Measurements from ENCODE around the gene UNC79.

The UNC79 gene

DNA sequence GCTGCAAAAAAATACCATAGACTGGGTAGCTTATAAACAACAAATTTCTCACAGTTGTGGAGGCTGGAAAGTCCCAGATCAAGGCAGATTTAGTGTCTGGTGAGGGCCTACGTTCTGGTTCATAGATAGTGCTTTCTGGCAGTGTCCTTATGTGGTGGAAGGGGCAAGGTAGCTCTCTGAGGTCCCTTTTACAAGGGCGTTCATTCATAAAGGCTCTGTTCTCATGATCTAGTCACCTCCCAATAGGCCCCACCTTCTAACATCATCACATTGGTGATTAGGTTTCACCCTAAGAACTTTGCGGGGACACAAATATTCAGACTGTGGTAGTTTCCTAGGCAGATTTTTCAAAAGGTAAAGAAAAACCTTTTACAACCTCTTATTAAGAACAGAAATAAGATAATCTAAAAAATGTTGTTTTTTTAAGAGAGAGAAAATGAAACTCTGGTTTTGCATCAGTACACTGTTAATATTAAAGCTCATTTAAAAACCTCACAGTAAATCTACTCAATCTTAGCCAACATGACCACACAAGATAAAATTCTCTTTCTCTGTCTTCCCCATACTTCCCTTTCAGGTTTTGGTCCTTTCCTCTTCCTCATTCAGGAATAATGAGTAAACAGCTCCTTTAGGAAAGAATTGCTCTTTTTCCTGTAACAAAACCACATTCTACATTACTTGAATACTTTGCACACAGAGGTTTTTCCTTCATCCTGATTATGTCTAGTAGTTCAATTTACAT, 117.5 kb downstream of the UNC79 start:
- DNase-seq (ENCODE audit: low spot score), result no peak

DNA sequence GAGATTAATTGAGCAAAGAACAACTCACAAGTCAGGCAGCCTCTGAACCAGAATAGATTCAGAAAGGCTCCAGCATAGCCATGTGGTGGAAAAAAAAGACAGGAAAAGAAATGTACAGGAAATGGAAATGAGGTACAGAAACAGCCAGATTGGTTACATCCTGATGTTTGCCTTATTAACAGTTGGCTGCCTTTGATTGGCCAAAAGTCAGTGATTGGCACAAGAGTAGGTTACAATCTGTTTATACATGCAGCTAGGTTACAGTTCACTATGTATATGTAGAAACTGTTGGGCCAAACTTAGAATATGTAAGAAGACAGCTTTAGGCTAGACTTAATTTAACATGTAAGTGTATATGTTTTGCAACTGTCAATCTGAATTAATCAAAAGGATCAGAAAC, 118.9 kb downstream of the UNC79 start:
- no peak for DNase-seq (ENCODE audit: low spot score)

DNA sequence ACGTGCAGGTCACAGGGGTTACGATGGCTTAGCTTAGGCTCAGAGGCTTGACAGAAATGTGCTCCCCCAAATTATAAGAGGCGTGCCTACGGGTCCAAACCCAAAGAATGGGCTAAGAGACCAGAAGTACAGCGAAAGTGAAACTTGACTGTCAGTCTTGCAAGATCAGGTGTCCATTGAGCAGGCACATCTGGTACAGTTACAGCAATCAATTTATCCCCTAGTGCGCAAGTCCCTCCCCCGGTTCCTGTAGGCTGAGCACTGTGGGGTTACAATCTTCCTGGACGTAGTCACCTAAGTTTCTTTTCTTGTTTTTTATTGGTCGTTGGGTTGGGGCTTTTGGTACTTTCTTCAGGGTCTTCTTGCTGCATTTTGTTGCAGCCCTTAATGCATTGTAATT, 134.2 kb downstream of the UNC79 start:
- no peak for DNase-seq (ENCODE audit: low spot score)

DNA sequence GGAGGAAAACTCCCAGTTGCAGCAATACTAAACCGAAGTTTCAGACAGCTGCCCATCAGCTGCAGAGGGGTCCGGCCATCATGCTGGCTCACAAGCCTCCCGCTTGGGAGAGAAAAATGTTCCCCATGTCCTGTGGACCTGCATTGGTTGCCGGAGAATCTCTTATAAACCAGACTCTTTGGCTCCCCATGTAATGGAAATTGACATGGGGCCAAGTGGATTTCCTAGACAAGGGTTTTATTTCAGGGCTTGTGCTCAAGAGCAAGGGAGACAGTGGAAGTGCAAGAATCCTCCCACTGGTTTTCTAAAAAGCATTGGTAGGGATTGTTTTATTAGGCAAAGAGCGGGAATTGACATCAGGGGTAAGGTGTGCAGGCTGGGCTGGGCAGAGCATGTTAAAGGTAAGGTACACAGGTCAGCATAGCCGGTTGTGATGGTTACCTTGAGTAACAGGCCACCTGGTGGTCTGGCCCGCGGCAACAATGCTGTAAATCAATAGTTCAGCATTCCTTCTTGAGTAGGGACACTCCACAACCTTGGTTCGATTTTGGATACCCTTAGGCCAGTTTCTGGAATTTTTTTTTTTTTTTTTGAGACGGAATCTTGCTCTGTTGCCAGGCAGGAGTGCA, 135.4 kb downstream of the UNC79 start:
- no peak for DNase-seq (ENCODE audit: low spot score)

DNA sequence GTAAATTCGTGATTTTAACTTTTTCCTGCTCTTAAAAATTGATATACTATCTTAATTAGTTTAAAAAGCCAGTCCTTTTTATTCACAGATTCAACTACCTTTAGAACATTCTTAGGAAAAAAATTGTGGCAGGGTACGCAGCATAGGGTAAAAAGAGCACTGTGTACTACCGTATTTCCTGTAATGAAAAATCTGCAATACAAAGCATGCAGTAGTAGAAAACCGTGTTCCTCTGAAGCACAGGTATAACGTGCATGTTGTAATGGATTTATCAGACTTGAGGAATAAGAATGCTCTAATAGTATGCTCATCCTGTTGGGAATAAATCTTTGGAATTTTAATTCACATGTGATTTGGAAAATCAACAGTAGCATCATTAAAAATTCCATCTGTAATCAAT, 140.5 kb downstream of the UNC79 start:
- no peak for DNase-seq (ENCODE audit: low spot score)

DNA sequence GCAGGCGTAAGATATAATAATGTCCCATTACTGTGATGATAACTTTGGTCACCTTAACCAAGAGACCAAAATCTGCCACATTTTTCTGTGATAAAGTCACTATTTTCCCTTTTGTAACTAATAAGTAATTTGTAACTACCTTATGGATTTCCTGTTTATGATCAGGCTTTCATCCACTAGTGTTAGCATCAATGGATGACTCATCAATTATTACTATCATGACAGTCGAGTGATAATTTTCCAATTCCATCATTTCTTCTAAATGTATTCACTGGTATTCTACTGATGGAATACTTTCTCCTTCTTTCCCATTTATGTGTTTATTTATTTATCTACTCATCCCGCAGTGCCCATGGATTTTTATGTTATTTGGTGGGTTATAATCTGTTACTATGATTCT, 148.4 kb downstream of the UNC79 start:
- no peak for DNase-seq (ENCODE audit: low spot score)

DNA sequence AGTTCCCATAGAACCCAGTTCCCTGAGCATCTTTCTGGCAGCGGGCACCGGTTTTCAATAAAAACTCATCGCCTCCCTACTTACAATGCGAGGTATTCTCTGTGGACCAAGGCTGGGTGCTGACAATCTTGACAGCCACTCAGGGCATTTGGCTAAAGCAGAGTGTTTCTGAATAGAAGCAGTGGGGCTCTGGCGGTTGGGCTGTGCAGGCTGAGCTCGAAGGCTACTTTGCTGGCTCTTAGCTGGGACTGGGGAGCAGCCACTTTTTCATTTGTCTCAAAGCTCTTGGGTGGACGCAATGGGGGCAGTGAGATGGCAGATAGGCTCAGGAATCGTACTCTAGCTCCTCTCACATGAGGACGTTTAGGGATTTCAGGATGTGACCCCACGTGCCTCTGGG, 151.8 kb downstream of the UNC79 start:
- no peak for DNase-seq (ENCODE audit: low spot score)

DNA sequence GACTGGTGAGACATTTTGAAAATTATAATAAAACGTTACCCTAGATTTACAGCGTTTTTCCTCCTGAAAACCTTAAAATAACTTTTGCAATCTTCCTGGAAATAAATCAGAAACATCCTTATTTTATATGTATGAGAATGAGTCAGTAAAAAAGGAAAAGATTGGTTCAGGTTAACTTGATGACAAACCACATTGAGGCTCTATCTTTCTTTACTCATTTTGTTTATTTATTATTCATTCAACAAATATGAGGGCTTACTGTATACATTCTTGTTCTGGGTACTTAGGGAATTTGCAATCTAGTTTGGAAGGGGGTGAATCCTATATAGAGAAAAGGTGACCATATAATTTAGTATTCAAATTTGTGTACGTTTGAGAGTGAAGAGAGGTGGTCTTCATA, 156.6 kb downstream of the UNC79 start:
- no peak for DNase-seq (ENCODE audit: low spot score)

DNA sequence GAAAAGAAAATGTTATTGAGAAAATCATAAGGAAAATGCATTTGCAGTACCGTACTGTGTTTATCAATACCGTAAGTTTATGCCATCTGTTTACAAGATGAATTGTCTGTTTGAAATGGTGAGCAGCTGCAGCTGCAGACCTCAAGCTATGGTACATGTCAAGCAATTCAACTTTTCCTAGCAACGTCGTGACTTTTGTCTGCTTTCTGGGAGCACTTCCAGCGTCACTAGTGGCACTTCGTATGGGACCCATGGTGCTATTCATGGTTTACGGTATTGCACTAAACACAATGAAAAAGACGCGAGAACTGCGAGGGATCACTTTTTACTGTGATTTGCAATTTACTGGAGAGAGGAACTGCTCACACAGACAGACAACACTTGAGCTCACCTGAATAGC, 160.8 kb downstream of the UNC79 start:
- no peak for DNase-seq (ENCODE audit: low spot score)

DNA sequence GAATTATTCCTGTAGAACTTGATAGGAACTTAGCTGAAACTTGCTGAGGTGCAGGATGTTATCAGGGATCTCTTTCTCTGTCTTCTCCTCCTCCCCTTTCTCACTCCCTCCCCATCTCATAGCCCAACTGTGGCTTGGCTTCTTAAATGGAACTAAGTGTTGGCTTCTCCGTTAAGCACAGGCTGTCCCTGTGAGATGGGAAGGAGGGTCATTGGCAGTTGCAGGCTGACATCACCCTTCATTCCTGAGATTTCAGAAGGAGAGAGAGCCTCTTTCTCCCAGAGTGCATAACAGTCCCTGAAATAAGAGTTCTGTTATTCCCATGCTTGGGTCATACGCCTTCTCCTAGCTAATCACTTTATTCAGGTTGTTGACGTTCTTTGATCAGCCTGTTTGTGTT, 162.0 kb downstream of the UNC79 start:
- no peak for DNase-seq (ENCODE audit: low spot score)

DNA sequence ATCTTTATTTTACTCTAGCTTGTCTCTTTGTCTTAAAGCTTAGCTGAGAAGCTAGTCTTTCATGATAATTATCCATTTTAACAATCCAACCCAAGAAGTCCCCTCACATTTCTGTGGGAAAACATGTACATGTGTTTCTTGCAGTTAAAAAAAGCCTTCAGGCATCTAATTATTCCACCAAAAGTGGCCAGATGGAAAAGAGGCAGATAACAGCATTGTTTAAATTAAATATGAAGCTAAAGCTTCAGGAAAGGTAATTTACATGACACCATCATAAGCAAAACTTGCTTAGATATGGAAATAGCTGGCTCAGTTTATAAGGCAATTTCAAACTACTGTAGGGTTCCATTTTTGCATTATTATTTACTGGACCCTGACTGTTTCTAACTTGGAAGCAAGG, 175.4 kb downstream of the UNC79 start:
- no peak for DNase-seq (ENCODE audit: low spot score)

DNA sequence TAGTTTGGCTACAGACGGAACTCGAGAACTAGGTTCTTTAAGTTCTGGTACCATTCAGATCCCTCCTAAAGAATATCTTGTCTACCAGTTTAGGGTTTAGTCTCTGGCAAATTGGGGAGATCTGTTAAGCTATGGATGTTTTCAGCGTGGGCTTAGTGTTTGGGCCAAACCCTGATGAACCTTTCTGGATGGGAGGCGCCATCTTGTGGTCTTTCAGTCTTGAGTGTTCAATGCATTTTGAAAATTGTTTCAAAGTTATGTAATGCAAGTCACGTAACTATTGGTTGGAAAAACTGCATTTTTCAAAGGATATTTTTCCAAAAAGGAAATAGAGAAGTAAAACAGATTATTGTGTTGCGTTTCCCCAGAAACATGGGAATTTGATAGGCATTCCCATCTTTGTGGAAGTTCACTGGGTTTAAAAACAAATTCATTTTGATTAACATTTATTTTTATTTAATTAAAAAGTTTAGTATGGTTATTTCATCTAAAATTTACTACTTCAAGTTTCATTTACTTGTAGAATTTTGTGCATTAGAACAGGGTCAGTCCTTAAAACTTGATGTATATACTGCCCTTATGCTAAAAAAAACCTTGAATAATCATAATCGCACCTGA, 188.5 kb downstream of the UNC79 start:
- peak; percentile 77 for DNase-seq (ENCODE audit: low spot score)

DNA sequence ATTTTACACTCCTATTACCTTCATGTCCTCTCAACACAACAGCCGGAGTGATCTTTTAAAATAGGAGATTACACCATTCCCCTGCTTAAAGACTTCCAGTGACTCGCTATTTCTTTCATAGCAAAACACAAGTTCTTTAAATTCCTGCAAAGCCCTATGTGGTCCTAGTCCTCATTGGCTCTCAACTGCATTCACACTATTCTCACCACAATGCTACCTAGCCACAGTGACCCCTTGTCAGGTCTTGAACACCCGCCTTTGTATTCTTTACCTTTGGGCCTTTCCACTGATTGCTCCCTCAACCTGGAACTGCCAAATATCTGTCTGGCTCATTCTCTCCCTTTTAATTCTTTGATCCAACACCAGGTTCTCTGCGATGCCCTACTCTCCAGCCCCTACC, 197.3 kb downstream of the UNC79 start:
- DNase-seq (ENCODE audit: low spot score), result no peak

DNA sequence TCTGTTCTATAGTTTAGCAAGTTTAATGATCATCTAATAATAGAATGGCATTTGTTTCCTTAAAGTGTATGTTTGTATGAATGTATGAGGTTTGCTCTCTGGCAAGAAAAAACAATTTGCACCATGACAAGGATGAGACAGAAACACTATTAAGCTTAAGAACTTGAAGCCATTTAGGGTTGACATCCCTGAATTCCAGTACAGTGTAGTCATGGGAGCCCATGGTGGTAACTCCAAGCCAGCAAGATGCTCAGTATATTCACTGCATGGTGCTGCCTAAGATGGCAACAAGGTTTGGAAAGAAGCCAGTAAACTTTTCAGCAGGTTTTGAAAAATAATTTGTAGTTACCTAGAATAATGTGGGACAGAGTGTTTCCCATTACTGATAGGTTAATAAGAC, 198.9 kb downstream of the UNC79 start:
- no peak for DNase-seq (ENCODE audit: low spot score)

DNA sequence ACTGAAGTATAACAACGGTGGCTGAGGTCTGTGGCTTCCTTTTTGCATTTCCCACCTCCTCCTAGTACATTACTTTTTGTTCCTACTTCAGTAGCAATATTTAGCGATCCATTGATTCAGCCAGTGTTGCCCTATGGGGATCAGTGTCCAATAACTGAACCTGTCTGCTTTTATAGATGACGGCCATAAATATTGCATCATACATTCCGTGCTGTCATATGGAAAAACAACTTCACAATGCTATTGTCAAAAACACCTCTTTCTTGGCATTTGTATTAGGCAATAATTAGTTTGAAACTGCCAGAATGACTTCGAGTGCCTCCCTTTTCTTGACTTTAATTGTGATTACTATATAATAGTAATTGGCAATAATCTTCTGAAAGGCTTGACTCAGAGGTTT, 208.1 kb downstream of the UNC79 start:
- no peak for DNase-seq (ENCODE audit: low spot score)

DNA sequence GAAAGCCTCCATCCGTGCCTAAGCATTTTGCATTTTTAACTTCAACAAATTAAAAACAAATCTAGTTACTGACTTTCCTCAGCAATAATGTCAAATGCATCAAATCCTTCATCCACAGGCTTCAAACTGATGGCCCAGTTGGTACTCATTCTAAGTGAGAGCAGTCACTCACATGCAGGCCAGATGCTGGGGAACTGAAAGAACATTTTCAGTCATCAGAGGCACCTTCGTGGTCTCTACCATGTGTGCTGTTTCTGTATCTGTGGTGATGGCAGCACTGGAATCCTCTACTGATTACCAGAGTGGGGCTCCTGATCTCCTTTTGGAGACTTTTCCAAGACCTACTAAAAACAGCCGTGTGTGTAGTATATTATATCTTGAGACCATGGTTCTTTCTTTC, 212.4 kb downstream of the UNC79 start:
- DNase-seq (ENCODE audit: low spot score), result no peak

DNA sequence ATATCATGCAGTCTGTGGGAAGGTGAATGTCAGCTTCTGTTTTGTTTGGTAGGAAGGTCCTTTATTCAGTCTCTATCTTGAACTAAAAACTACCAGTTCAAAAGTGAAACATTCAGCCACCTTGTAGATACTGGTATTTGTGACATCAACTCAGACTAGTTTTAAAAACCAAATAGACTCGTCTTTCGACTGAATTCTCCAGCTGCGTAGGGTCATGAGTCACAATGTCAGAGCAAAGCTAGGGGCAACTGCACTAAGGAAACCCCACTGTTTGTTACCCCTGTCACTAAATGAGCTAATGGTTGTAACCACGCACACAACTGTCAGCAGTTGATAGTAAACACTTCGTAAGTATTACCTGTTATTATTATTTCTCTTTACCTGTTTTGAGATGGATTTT, 212.9 kb downstream of the UNC79 start:
- DNase-seq (ENCODE audit: low spot score), result no peak

DNA sequence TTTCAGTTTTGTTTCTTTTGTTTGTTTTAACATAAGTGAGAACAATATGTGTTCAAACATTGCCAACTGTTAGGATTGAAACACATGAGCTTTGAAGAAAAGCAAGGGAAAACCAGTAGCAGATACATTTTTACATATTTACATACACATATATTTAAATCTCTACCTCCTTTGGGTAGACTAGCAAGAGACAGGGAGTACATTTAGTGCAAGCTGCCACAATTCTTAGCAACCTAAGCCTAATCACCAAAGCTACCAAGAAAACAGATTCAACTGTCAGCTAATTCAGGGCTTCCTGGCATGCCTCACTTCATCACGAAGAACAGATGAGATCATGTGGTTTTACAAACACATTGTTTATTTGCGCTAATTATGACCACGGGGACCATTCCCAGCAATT, 214.5 kb downstream of the UNC79 start:
- DNase-seq (ENCODE audit: low spot score), result no peak

DNA sequence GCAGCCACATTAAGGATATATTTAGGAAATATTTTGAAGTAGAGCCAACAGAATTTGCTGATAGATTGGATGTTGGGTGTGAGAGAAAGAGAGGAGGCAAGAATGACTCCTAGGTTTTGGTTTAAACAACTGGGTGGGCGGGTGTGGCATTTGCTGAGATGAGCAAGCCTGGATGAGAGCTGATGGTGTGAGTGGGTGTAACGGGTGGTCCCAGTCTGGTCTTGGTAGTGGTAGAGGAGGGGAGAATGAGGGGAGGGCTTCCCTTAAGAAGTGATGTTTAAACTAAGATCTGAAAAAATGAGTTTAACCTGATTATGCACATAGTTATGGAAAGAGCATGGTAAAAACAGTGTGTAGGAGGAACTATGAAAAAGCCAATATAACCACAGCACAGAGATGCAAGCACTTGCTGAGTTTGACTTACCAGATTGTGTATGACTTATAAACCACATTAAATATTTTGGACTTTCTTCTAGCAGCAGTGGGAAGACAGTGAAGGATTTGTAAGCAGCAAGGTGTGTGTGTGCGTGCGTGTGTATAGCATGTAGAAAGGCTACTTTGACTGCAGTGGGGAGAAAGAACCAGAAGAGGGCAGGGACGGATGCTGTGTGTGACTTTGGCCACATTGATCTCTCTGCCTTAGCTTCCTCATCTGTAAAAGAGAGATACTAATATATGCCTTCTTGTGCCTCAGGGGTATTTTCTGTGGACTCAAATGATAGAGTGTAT, 217.9 kb downstream of the UNC79 start:
- peak; percentile 39 for DNase-seq (ENCODE audit: low spot score)

DNA sequence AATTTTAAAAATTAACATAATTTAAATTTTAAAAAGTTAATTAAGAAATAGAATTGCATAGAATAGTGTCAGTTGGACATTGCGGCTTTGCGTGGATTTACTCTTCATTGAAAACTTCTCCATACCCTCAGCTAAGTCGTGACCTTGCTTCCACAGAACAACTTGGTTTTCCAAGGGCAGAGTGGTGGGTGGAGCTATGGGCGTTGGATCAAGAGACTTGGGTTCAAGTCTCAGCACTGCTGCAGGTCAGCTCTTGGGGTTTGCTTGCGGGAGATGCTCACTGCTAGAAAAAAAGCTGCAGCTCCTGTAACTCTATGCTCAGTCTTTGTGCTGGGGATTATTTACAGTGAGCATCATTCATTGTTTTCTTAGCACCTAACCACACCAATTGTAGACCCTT, 223.9 kb downstream of the UNC79 start:
- no peak for DNase-seq (ENCODE audit: low spot score)

DNA sequence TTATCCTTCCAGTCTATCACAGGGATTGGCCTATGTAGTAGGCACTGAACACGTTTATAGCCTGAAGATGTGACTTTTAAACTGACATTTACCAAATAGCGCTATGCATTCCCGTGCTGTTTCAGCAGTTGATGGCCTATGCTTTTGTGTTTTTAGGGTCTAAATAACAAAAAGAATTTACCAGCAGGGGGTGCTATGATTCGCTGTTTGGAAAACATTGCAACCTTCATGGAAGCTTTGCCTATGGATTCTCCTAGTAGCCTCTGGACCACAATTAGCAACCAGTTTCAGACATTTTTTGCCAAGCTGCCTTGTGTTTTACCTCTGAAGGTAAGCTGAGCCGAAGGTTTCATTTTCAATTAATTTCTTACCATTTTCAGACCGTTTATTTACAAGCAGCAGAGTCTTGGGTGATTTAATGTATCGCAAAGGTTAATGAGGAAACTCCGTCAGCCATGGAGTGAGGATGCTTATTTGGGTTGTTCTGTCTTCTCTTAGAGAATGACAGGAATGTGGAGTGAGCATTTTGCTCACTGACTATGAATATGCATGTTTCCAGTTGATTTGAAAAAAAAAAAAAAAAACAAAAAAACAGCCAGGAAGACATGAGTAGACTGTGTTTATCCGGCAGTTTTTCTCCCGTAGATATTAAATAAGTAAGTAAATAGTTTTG, 224.5 kb downstream of the UNC79 start:
- DNase-seq (ENCODE audit: low spot score), result peak; percentile 82

DNA sequence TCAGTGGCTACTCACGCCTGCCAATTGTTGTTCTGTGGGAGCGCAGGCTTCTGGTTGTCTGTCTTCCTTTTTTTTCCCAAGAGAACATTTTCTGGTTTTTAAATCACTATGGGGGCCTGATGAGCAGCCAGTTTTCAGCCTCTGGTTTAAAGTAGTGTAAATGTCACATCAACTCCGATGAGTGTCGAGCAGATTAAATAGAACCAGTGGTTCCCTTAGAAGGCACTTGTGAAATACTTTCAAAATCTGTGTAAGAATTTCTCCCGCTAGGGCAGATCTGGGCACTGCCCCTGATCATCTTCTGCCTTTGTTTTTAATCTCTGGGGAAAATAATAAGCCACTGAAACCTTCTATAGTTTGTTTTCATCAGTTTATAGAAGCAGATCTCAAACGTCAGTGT, 227.1 kb downstream of the UNC79 start:
- DNase-seq (ENCODE audit: low spot score), result no peak

Data from cerebellar cortex (tissue), 1 donor.